BJ (cell line): ENCODE results near the gene GJC2. TPM values are rescaled to one million over a fixed set of nuclear protein-coding genes. Genes with fewer than 3 reads are reported as not detected.

Experiments used
- CTCF ChIA-PET: fragments of 350-600 bp; formaldehyde crosslinking; extraction: SDS; loops from one replicate; lab custom pipeline; 2021; ENCODE audit warnings: antibody characterized with exemption, inconsistent platforms; lab: Yijun Ruan, JAX
- POLR2A ChIA-PET: fragments of 300-600 bp; sonication (Branson Sonifier 250); formaldehyde crosslinking; extraction: SDS; loops from one replicate; lab custom pipeline; 2021; ENCODE audit warnings: antibody characterized with exemption; lab: Charles Lee
- DNase-seq: peaks from one replicate; pipeline ENCODE4 v3.0.0-alpha.2; 2011; ENCODE audit warnings: low read depth
- H3K27me3 ChIP-seq: 2 replicates; pipeline ENCODE4 v1.6.0; 2011; ENCODE audit warnings: low read length; ENCODE audit not compliant: control insufficient read depth, insufficient read depth
- H3K36me3 ChIP-seq: 2 replicates; pipeline ENCODE4 v1.5.1; 2011; ENCODE audit warnings: low read length; ENCODE audit not compliant: control insufficient read depth, insufficient read depth
- H3K4me3 ChIP-seq: 2 replicates; pipeline ENCODE4 v1.5.1; 2011; ENCODE audit warnings: low read depth, mild to moderate bottlenecking, control low read depth, low read length
- polyA plus RNA-seq: library from polyadenylated mRNA; depleted of rRNA; stranded (reverse); fragments of >200 nt; gene quantifications from 2 replicates; pipeline ENCODE4 v1.2.3, GENCODE V29; 2011
- TF ChIP-seq, protein P1 (sequence below): IDR thresholded peaks from 2 replicates; pipeline ENCODE4 v1.5.1; 2011; ENCODE audit warnings: low read depth, mild to moderate bottlenecking, control low read depth, inconsistent platforms, low read length, moderate library complexity; ENCODE audit not compliant: insufficient read depth

Gene GJC2
- polyA plus RNA-seq, 1 experiment = 0.92 TPM

DNA sequence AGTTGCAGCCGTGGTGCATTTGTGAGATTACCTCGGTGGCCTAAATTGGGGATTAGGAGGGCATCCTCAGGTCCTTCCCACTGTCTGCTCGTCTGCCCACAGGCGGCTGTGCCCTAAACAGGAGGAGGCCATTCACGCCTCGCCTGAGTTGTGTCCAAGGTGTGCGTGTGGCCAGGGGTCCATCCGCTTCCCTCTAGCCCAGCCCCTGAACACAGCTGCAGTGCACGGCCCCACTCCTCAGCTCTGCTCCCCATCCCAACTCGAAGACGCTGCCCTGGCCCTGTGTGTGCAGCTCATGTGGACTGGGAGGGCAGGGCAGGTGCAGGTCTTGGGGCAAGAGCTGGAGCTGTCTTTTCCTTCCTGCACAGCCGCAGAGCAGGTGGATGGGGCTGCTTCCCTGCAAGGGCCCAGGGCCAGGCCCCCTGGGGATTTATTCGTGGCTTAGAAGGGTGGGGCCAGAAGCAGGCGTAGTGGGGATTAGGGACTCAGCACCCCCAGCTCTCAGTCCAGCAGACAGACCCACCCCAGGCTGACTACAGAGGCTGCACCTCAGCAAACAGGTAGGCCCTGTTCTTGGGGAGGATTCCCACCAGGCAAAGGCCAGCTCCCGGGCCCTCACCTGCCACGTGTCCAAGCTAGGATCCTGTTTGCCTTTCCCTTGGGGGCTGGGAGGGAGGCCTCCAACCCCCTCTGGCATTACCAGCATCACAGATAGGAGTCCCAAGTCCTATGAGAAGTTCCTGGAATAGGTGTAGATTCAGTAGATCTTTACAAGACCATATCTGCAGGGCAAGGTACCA lies 5.3 kb upstream of the GJC2 start:
- peaks cover 27% of the 10 kb centered on the region for H3K36me3 ChIP-seq
- POLR2A ChIA-PET = no interaction called here
- H3K4me3 ChIP-seq = no peak overlapping the region
- no peaks in the 10 kb centered on the region for H3K27me3 ChIP-seq
- no peak for DNase-seq
- TF ChIP-seq, protein P1, sequence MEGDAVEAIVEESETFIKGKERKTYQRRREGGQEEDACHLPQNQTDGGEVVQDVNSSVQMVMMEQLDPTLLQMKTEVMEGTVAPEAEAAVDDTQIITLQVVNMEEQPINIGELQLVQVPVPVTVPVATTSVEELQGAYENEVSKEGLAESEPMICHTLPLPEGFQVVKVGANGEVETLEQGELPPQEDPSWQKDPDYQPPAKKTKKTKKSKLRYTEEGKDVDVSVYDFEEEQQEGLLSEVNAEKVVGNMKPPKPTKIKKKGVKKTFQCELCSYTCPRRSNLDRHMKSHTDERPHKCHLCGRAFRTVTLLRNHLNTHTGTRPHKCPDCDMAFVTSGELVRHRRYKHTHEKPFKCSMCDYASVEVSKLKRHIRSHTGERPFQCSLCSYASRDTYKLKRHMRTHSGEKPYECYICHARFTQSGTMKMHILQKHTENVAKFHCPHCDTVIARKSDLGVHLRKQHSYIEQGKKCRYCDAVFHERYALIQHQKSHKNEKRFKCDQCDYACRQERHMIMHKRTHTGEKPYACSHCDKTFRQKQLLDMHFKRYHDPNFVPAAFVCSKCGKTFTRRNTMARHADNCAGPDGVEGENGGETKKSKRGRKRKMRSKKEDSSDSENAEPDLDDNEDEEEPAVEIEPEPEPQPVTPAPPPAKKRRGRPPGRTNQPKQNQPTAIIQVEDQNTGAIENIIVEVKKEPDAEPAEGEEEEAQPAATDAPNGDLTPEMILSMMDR = no peak
- CTCF ChIA-PET = interaction anchor here (2.3 kb wide), 1 partner anchor 14 kb away, joined by 10 read pairs; no protein-coding TSS in a partner anchor

DNA sequence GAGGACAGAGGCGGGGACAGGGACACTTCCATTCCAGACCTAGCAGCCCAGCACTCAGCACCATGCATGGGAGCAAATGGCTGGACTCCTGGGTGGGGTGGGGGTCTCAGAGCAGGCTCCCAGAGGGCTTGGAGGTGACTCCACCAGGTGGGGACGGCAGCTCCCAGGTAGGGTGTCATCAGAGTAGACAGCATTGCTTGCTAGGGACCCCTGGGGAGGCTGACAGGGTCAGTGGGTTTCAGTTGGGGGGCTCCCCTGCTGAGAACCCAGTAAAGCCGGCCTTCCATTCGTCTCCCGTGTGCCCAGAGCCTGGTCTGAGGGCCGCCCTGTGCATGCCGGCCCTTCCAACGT lies 4.8 kb upstream of the GJC2 start:
- no peak overlapping the region for H3K4me3 ChIP-seq
- H3K36me3 ChIP-seq = peaks cover 27% of the 10 kb centered on the region
- DNase-seq = no peak
- ChIA-PET CTCF (no interaction called here), POLR2A (no interaction called here)
- H3K27me3 ChIP-seq = no peaks in the 10 kb centered on the region
- TF ChIP-seq, protein P1 = no peak

DNA sequence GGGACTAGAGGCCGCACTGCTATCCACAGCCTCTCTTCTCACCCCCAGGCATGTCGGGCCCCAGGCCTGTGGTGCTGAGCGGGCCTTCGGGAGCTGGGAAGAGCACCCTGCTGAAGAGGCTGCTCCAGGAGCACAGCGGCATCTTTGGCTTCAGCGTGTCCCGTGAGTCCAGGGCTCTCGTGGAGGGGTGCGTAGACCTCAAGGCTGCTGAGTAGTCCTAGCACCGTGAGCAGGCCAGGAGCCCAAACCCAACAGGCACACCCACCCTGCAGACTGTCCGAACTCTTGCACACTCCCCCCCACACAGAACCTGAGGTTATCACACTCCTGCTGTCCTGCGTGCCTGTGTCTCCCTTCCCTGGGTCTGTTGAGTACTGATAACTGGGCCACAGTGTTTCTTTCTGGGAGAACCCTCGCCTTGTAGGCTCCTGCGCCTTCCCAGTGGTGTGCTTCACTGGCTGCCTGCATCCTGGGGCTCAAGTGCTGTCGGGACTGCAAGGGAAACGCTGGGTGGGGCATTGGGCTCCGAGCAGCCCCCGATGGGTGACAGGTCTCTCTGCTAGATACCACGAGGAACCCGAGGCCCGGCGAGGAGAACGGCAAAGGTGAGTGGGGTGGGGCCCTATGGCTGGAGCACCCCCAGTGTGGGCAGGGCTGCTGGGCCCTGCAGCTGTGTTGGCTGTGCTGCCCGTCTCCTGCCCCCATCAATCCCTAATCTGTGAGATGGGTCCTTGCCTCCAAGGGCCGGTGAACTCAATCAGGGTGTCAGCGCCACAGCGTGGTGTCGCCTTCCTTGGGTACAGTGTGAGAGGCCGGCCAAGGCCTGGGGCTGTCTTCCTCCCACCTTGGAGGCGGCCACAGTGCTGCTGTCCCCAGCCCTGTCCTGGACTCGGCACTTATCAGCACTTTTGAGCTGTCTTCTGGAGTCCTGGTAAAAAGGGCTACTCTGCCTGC lies 4.0 kb upstream of the GJC2 start:
- POLR2A ChIA-PET = no interaction called here
- CTCF ChIA-PET = no interaction called here

DNA sequence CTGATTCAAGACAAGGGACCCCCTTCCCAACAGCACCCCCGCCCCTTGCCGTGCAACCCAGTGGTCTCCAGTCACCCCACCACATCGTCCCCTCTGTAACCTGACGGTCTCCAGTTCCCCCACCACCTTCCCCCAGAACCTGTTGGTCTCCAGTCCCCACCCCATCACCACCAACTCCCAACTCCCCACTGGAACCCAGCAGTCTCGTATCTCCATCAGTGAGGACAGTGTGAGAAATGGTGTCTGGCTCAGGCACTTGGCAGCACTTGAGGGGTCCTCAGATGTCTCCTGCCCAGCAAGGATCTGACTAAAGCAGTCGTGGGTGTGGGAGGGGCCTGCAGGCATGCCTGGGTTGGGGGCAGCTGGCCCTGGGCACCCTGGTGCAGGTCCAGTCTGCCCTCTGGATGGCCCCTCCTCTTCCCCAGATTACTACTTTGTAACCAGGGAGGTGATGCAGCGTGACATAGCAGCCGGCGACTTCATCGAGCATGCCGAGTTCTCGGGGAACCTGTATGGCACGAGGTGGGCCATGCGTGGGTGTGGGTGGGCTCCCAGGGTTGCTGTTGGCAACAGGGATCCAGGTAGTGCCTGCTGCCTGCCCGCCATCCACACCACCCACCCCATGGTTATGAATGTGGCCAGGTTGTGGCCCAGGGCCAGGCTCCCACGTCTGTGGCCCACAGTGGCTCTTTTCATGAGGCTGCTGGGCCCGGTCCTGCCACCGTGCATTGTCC lies 3.1 kb upstream of the GJC2 start:
- H3K27me3 ChIP-seq = no peaks in the 10 kb centered on the region
- CTCF ChIA-PET = no interaction called here
- POLR2A ChIA-PET = no interaction called here
- DNase-seq = no peak
- H3K4me3 ChIP-seq = no peak overlapping the region
- TF ChIP-seq, protein P1 = no peak
- H3K36me3 ChIP-seq = peaks cover 27% of the 10 kb centered on the region

More for the DNA sequence above, 4.0 kb upstream of the GJC2 start:
- no peak overlapping the region for H3K4me3 ChIP-seq
- no peak for DNase-seq
- TF ChIP-seq, protein P1 = no peak
- H3K27me3 ChIP-seq = no peaks in the 10 kb centered on the region
- H3K36me3 ChIP-seq = peaks cover 27% of the 10 kb centered on the region
